Measurements from ENCODE around the gene HSPA14.

GRCh38 chr10:14889318-14889717 lies 51.2 kb downstream of the HSPA14 start:
- TF ChIP-seq CTCF (IDR thresholded peaks at IDR 0.05; ENCODE audit: low read depth, low read length) (no peak), MAX (IDR thresholded peaks at IDR 0.05; ENCODE audit: low read depth, low read length) (no peak)
